Activated T-helper 2 cell treated with anti-CD3 and anti-CD28 coated beads, Interferon-gamma antibody, Interleukin-2, Interleukin-4, amounts not matched to agents 10 μg/mL and 5 μg/mL and 100 μg/mL, durations not matched to agents 14 hours and 24 hours and 36 hours (primary cell): ENCODE measurements around the gene NHLRC1. TPM values are rescaled to one million over a fixed set of nuclear protein-coding genes. Genes with fewer than 3 reads are reported as not detected.

Source experiments
- total RNA-seq: library from RNA; stranded (reverse); gene quantifications from 2 replicates; pipeline ENCODE4 v1.2.3, GENCODE V29; 2022

The NHLRC1 gene
- total RNA-seq, 1 donor from 2014 or later, result 0.43 TPM

Other genes starting within 250 kb of the NHLRC1 start
- 0.48 TPM in 1 of 2 replicates, not detected in the other for gene KIF13A, start 135.0 kb downstream of the NHLRC1 start, total RNA-seq
- 5.0 and 5.2 TPM in 2 replicates for gene TPMT, start 32.4 kb upstream of the NHLRC1 start, total RNA-seq
- 9.7 and 9.9 TPM in 2 replicates for gene KDM1B, start 32.7 kb upstream of the NHLRC1 start, total RNA-seq
- gene DEK, start 141.9 kb upstream of the NHLRC1 start, total RNA-seq, result 182 and 198 TPM in 2 replicates